Tongue (tissue), 2 donors: ENCODE measurements around the gene DOC2B. TPM values are rescaled to one million over a fixed set of nuclear protein-coding genes. Genes with fewer than 3 reads are reported as not detected.
"Not testable (repeated sequence)": the region's sequence is repeated elsewhere in the genome, so short reads cannot be mapped to it uniquely, and the experiment has no call there.

Source experiments
- DNase-seq: peaks from one replicate; pipeline ENCODE4 v3.0.0-alpha.2; 2015
- total RNA-seq: library from RNA; depleted of rRNA; stranded (reverse); fragments of >200 nt; gene quantifications from one replicate; pipeline ENCODE4 v1.2.3, GENCODE V29; 2014

DOC2B gene
- total RNA-seq, 1 donor from 2014 or later = 5.0 TPM

GRCh38 chr17:144936-145670 is 36.3 kb downstream of the DOC2B start:
- no peak for DNase-seq

- DNase-seq = peak; percentile 86
Observed at GRCh38 chr17:143785-144281, 37.6 kb downstream of the DOC2B start.

GRCh38 chr17:142876-143784 is 38.3 kb downstream of the DOC2B start:
- DNase-seq = no peak

GRCh38 chr17:142102-142661 is 39.3 kb downstream of the DOC2B start:
- no peak for DNase-seq

GRCh38 chr17:139401-140205 is 41.8 kb downstream of the DOC2B start:
- not testable (repeated sequence) for DNase-seq

- DNase-seq = not testable (repeated sequence)
Observed at GRCh38 chr17:137166-137807, 44.2 kb downstream of the DOC2B start, which contains the start of gene SCGB1C2. TSS of gene SCGB1C2 (plus strand) at chr17:137569. CDS start at chr17:137591, 22 bp downstream.

- not testable (repeated sequence) for DNase-seq
Observed at GRCh38 chr17:136531-136930, 44.9 kb downstream of the DOC2B start.

GRCh38 chr17:135895-136294 is 45.6 kb downstream of the DOC2B start:
- DNase-seq = not testable (repeated sequence)

GRCh38 chr17:135022-135421 is 46.4 kb downstream of the DOC2B start:
- DNase-seq = not testable (repeated sequence)

GRCh38 chr17:134332-134785 is 47.1 kb downstream of the DOC2B start:
- not testable (repeated sequence) for DNase-seq

- DNase-seq = not testable (repeated sequence)
Observed at GRCh38 chr17:133932-134331, 47.5 kb downstream of the DOC2B start.

GRCh38 chr17:118339-118917 is 63.0 kb downstream of the DOC2B start:
- not testable (repeated sequence) for DNase-seq

- not testable (repeated sequence) for DNase-seq
Observed at GRCh38 chr17:113111-113510, 68.3 kb downstream of the DOC2B start.

Other genes starting within 250 kb of the DOC2B start
- gene SCGB1C2, start 44.1 kb downstream of the DOC2B start, total RNA-seq = not detected
- 16.9 TPM for gene RPH3AL, start 171.2 kb upstream of the DOC2B start, total RNA-seq